Neural cell (in vitro differentiated cells): ENCODE data around the gene MAP3K7CL. TPM values are rescaled to one million over a fixed set of nuclear protein-coding genes. Genes with fewer than 3 reads are reported as not detected.

Experiments used
- H2AFZ ChIP-seq: fragments of 200-600, 300-800 bp; sonication (generic), shearing (Covaris generic); 2 replicates; pipeline ENCODE4 v1.6.0; 2014; ENCODE audit warnings: low read depth, mild to moderate bottlenecking, antibody characterized with exemption, low read length, moderate library complexity
- H3F3A ChIP-seq: fragments of 200-600 bp; shearing (Covaris generic); 2 replicates; pipeline ENCODE4 v1.6.1; 2016; ENCODE audit warnings: mild to moderate bottlenecking, moderate library complexity, mixed read lengths, antibody characterized with exemption, low read length; ENCODE audit not compliant: insufficient read depth, poor library complexity, severe bottlenecking
- H3K27ac ChIP-seq: fragments of 200-600, 300-800 bp; sonication (generic), shearing (Covaris generic); 2 replicates; pipeline ENCODE4 v1.5.1; 2014; ENCODE audit warnings: mild to moderate bottlenecking, low read length, moderate library complexity
- H3K27me3 ChIP-seq: fragments of 300-800, 200-600 bp; sonication (generic), shearing (Covaris generic); 2 replicates; pipeline ENCODE4 v1.6.0; 2014; ENCODE audit warnings: mild to moderate bottlenecking, low read depth, low read length, moderate library complexity; ENCODE audit not compliant: insufficient read depth
- H3K36me3 ChIP-seq: fragments of 300-800, 200-600 bp; sonication (generic), shearing (Covaris generic); 2 replicates; pipeline ENCODE4 v1.5.1; 2014; ENCODE audit warnings: mild to moderate bottlenecking, antibody characterized with exemption, low read length, moderate library complexity; ENCODE audit not compliant: insufficient read depth
- H3K4me2 ChIP-seq: fragments of 300-800, 200-600 bp; sonication (generic), shearing (Covaris generic); 2 replicates; pipeline ENCODE4 v1.6.0; 2014; ENCODE audit warnings: mild to moderate bottlenecking, low read length
- H3K4me3 ChIP-seq: fragments of 300-800, 200-600 bp; sonication (generic), shearing (Covaris generic); 2 replicates; pipeline ENCODE4 v1.5.1; 2014; ENCODE audit warnings: mild to moderate bottlenecking, low read length, moderate library complexity
- H3K79me2 ChIP-seq: fragments of 200-600 bp; shearing (Covaris generic); replicated peaks from 2 replicates; pipeline ENCODE4 v1.6.0; 2014; ENCODE audit warnings: mild to moderate bottlenecking, low read length, moderate library complexity; ENCODE audit not compliant: insufficient read depth
- H3K9ac ChIP-seq: fragments of 300-800, 200-600 bp; sonication (generic), shearing (Covaris generic); 2 replicates; pipeline ENCODE4 v1.6.1; 2016; ENCODE audit warnings: mild to moderate bottlenecking, low read length, mixed read lengths
- H3K9me2 ChIP-seq: fragments of 200-600 bp; shearing (Covaris generic); 2 replicates; pipeline ENCODE4 v1.6.1; 2016; ENCODE audit warnings: mild to moderate bottlenecking, low read length, mixed read lengths; ENCODE audit not compliant: insufficient read depth
- H3K9me3 ChIP-seq: fragments of 200-600, 300-800 bp; sonication (generic), shearing (Covaris generic); 2 replicates; pipeline ENCODE4 v1.6.1; 2016; ENCODE audit warnings: mild to moderate bottlenecking, mixed run types, low read length, moderate library complexity, mixed read lengths
- H4K20me1 ChIP-seq: fragments of 200-600 bp; shearing (Covaris generic); 2 replicates; pipeline ENCODE4 v1.6.1; 2016; ENCODE audit warnings: mild to moderate bottlenecking, mixed run types; ENCODE audit not compliant: insufficient read depth
- EP300 ChIP-seq: fragments of 450-650 bp; conservative IDR thresholded peaks from 2 replicates; pipeline ENCODE4 v1.6.1; 2014; ENCODE audit warnings: antibody characterized with exemption, mild to moderate bottlenecking, moderate library complexity; ENCODE audit not compliant: poor library complexity, severe bottlenecking
- EZH2 ChIP-seq: fragments of 200-600, 300-800 bp; shearing (Covaris generic), sonication (generic); IDR thresholded peaks from 2 replicates; pipeline ENCODE4 v1.6.1; 2014; ENCODE audit warnings: antibody characterized with exemption, low read length, borderline replicate concordance, mild to moderate bottlenecking; ENCODE audit not compliant: insufficient read depth, poor library complexity, severe bottlenecking
- MXI1 ChIP-seq: fragments of 450-650 bp; conservative IDR thresholded peaks from 2 replicates; pipeline ENCODE4 v1.6.1; 2014; ENCODE audit warnings: antibody characterized with exemption, mild to moderate bottlenecking; ENCODE audit not compliant: poor library complexity, severe bottlenecking
- POLR2AphosphoS5 ChIP-seq: IDR thresholded peaks from 2 replicates; pipeline ENCODE4 v1.6.1; 2012
- RAD21 ChIP-seq: fragments of 450-650 bp; conservative IDR thresholded peaks from 2 replicates; pipeline ENCODE4 v1.6.1; 2014; ENCODE audit warnings: antibody characterized with exemption, mild to moderate bottlenecking, moderate library complexity
- SMC3 ChIP-seq: fragments of 450-650 bp; conservative IDR thresholded peaks from 2 replicates; pipeline ENCODE4 v1.6.1; 2014; ENCODE audit warnings: antibody characterized with exemption, mild to moderate bottlenecking, moderate library complexity; ENCODE audit not compliant: poor library complexity
- TAF1 ChIP-seq: IDR thresholded peaks from 2 replicates; pipeline ENCODE4 v1.6.1; 2012; ENCODE audit warnings: low read depth
- polyA plus RNA-seq: library from polyadenylated mRNA; depleted of rRNA; stranded (reverse); fragments of >200 nt; gene quantifications from 2 replicates; pipeline ENCODE4 v1.2.3, GENCODE V29; 2014
- TF ChIP-seq, protein P1 (sequence below): fragments of 450-650 bp; IDR thresholded peaks from 2 replicates; pipeline ENCODE4 v1.5.1; 2014; ENCODE audit warnings: antibody characterized with exemption, mild to moderate bottlenecking, moderate library complexity; ENCODE audit not compliant: poor library complexity, severe bottlenecking
- TF ChIP-seq, protein P2 (sequence below): IDR thresholded peaks from 2 replicates; pipeline ENCODE4 v1.6.1; 2012; ENCODE audit warnings: borderline replicate concordance

Gene MAP3K7CL
- polyA plus RNA-seq, 1 donor from 2014 or later = not detected

DNA sequence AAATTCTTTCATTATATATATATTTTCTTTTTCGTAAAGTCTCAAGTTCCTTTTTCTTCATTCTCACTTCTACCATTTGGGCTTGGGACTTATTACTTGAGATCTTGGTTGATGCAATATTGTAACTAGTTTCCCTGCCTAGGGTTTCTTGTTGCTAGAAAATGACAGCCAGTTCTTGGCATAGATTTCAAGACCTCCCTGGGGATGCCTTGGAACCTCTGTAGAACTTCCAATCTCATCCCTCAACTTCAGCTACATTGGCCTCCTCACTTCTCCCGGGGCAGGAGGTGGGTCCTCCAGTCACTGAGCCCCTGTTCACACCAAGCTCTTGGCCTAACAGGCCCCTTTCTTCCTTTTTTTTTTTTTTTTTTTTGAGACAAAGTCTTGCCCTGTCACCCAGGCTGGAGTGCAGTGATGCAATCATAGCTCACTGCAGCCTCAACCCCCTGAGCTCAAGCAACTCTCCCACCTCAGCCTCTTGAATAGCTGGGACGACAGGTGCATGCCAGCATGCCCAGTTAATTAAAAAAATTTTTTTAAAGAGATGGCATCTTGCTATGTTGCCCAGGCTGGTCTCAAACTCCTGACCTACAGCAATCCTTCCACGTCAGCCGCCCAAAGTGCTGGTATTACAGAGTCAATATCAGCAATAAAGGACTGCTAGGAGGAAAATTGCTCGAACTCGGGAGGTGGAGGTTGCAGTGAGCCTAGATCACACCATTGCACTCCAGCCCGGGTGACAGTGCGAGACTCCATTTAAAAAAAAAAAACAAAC lies 33.1 kb downstream of the MAP3K7CL start:
- Histone ChIP-seq H4K20me1 (no peaks in the 10 kb centered on the region), H3K9me2 (no peaks in the 10 kb centered on the region), H3K79me2 (no peaks in the 10 kb centered on the region), H3K36me3 (no peaks in the 10 kb centered on the region), H3K9ac (no peak overlapping the region), H2AFZ (no peak overlapping the region), H3K4me3 (no peak overlapping the region), H3K27ac (no peak overlapping the region), H3F3A (no peaks in the 10 kb centered on the region), H3K9me3 (no peaks in the 10 kb centered on the region), H3K4me2 (no peak overlapping the region), H3K27me3 (no peaks in the 10 kb centered on the region)
- TF ChIP-seq, protein P1, sequence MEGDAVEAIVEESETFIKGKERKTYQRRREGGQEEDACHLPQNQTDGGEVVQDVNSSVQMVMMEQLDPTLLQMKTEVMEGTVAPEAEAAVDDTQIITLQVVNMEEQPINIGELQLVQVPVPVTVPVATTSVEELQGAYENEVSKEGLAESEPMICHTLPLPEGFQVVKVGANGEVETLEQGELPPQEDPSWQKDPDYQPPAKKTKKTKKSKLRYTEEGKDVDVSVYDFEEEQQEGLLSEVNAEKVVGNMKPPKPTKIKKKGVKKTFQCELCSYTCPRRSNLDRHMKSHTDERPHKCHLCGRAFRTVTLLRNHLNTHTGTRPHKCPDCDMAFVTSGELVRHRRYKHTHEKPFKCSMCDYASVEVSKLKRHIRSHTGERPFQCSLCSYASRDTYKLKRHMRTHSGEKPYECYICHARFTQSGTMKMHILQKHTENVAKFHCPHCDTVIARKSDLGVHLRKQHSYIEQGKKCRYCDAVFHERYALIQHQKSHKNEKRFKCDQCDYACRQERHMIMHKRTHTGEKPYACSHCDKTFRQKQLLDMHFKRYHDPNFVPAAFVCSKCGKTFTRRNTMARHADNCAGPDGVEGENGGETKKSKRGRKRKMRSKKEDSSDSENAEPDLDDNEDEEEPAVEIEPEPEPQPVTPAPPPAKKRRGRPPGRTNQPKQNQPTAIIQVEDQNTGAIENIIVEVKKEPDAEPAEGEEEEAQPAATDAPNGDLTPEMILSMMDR = no peak

DNA sequence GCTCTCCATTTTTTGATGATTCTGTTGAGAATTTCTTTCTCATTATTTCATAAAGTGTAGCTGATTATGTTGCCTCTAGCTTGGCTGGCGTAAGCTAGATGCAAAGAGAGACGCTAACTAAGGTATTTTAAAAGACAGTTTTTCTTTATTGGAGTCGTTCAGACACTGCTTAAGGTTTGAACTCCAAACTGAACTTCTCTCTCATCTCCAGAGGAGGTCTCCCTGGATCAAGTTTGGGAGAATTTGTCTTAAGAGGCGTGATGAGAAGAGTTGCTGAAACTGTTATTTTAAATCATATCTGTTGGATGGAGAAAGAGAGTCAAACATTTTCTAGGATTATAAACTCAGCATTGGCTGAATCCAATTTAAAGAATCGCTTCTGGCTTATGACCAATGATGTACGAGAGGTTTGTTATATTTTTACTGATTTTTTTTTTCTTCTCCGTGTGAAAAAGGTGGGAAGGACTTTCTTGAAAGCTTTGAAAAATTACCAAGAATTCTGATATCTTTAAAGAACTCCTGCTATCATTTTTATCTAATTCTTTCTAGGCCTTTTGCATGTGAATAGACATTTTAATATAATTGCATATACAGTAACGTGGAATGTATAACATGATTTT lies 34.0 kb downstream of the MAP3K7CL start:
- no peak overlapping the region for H2AFZ ChIP-seq
- no peak overlapping the region for H3K9ac ChIP-seq

More for the DNA sequence above, 34.0 kb downstream of the MAP3K7CL start:
- no peaks in the 10 kb centered on the region for H3K79me2 ChIP-seq
- no peaks in the 10 kb centered on the region for H4K20me1 ChIP-seq
- no peak overlapping the region for H3K4me3 ChIP-seq
- TF ChIP-seq, protein P2, sequence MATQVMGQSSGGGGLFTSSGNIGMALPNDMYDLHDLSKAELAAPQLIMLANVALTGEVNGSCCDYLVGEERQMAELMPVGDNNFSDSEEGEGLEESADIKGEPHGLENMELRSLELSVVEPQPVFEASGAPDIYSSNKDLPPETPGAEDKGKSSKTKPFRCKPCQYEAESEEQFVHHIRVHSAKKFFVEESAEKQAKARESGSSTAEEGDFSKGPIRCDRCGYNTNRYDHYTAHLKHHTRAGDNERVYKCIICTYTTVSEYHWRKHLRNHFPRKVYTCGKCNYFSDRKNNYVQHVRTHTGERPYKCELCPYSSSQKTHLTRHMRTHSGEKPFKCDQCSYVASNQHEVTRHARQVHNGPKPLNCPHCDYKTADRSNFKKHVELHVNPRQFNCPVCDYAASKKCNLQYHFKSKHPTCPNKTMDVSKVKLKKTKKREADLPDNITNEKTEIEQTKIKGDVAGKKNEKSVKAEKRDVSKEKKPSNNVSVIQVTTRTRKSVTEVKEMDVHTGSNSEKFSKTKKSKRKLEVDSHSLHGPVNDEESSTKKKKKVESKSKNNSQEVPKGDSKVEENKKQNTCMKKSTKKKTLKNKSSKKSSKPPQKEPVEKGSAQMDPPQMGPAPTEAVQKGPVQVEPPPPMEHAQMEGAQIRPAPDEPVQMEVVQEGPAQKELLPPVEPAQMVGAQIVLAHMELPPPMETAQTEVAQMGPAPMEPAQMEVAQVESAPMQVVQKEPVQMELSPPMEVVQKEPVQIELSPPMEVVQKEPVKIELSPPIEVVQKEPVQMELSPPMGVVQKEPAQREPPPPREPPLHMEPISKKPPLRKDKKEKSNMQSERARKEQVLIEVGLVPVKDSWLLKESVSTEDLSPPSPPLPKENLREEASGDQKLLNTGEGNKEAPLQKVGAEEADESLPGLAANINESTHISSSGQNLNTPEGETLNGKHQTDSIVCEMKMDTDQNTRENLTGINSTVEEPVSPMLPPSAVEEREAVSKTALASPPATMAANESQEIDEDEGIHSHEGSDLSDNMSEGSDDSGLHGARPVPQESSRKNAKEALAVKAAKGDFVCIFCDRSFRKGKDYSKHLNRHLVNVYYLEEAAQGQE = no peak
- TF ChIP-seq SMC3 (peak; percentile 64), POLR2AphosphoS5 (no peak), MXI1 (no peak), RAD21 (peak; percentile 70), EP300 (no peak), EZH2 (no peak), TAF1 (no peak)
- TF ChIP-seq, protein P1 = peak; percentile 58
- H3K4me2 ChIP-seq = no peak overlapping the region
- H3K9me2 ChIP-seq = no peaks in the 10 kb centered on the region
- no peak overlapping the region for H3K27ac ChIP-seq
- H3F3A ChIP-seq = no peaks in the 10 kb centered on the region
- H3K36me3 ChIP-seq = no peaks in the 10 kb centered on the region
- H3K27me3 ChIP-seq = no peaks in the 10 kb centered on the region
- H3K9me3 ChIP-seq = no peaks in the 10 kb centered on the region
